Esophagus muscularis mucosa (tissue), 4 donors: ENCODE results near the gene IRS2.

Experiments
- CTCF ChIP-seq, 3 experiments: fragments of 200-600 bp in 2 of 3; fragments of 450-650 bp in 1 of 3; sonication (generic) in 2 of 3; IDR thresholded peaks; one replicate each; pipeline ENCODE4 v1.5.1; 2017 to 2019; ENCODE audit warnings: antibody characterized with exemption in 3 of 3, mild to moderate bottlenecking in 2 of 3, moderate library complexity in 1 of 3
- EP300 ChIP-seq: sonication (generic); formaldehyde crosslinking; IDR thresholded peaks from one replicate; pipeline ENCODE4 v1.6.1; 2017; ENCODE audit warnings: antibody characterized with exemption
- POLR2A ChIP-seq: fragments of 450-650 bp; IDR thresholded peaks from one replicate; pipeline ENCODE4 v1.6.1; 2017; ENCODE audit warnings: antibody characterized with exemption, moderate library complexity, mild to moderate bottlenecking, low read depth

GRCh38 chr13:109818886-109819285 lies 32.5 kb upstream of the IRS2 start:
- TF ChIP-seq CTCF (IDR thresholded peaks at IDR 0.05) (no peak), EP300 (no peak), POLR2A (no peak)
